ENCODE measurements around the gene STAT5A.

The STAT5A gene

DNA sequence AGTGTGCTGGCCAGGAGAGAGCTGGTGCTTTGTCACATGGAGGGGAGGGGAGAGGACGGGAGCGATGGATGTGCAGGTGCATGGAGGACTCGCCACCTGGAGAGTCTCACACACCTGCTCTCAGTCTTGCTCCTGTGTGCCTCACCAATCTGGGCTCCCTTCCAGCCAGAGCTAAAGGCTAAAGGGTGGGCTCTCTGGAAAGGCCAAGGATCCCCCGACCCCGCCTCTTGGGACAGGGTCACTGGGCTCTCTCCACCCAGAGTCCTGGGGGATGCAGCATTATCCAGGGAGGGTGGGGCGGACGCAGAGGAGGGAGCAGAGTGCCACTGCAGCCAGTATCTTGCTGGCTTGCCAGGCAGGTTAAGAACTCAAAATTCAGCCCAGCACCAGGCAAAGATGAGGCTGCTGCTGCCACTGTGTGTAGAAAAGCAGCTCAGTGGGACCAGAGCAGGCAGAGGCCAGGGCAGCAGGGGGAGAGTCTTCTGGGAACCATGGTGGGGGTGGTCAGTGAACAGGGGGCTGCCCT lies 6.7 kb upstream of the STAT5A start:
- no peak for DNase-seq (ENCODE audit: low read depth)
- TF ChIP-seq, protein P1, sequence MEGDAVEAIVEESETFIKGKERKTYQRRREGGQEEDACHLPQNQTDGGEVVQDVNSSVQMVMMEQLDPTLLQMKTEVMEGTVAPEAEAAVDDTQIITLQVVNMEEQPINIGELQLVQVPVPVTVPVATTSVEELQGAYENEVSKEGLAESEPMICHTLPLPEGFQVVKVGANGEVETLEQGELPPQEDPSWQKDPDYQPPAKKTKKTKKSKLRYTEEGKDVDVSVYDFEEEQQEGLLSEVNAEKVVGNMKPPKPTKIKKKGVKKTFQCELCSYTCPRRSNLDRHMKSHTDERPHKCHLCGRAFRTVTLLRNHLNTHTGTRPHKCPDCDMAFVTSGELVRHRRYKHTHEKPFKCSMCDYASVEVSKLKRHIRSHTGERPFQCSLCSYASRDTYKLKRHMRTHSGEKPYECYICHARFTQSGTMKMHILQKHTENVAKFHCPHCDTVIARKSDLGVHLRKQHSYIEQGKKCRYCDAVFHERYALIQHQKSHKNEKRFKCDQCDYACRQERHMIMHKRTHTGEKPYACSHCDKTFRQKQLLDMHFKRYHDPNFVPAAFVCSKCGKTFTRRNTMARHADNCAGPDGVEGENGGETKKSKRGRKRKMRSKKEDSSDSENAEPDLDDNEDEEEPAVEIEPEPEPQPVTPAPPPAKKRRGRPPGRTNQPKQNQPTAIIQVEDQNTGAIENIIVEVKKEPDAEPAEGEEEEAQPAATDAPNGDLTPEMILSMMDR (IDR thresholded peaks at IDR 0.05; ENCODE audit: insufficient read depth, low read depth, low read length, missing control alignments) = no peak
- no peak overlapping the region for H3K4me3 ChIP-seq (ENCODE audit: low read depth, low read length)

DNA sequence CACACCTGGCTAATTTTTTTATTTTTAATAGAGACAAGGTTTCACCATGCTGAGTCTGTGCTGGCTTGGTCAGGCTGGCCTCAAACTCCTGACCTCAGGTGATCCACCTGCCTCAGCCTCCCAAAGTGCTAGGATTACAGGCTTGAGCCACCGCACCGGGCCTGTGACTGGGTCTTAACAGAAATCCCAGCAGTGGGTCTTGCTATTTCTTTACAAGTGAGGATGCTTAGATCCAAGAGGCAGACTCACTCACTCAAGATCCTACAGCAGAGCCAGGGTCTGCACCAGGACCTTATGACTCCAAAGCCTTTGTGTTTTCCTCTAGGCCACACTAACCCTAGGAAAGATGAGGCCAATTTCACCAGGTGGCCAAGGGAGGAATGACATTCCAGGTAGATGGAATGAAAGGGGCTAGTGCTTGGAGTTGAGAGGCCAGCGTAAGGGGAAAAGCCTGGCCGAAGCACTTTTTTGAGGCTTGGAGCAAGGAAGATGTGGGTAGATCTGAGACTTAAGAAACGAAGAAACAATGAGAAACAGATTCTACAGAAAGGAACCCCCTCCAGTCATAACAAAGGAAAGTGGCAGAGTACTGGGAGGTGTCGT lies 5.7 kb upstream of the STAT5A start:
- TF ChIP-seq, protein P1 (IDR thresholded peaks at IDR 0.05; ENCODE audit: insufficient read depth, low read depth, low read length, missing control alignments) = no peak
- no peak overlapping the region for H3K4me3 ChIP-seq (ENCODE audit: low read depth, low read length)
- DNase-seq (ENCODE audit: low read depth) = no peak

DNA sequence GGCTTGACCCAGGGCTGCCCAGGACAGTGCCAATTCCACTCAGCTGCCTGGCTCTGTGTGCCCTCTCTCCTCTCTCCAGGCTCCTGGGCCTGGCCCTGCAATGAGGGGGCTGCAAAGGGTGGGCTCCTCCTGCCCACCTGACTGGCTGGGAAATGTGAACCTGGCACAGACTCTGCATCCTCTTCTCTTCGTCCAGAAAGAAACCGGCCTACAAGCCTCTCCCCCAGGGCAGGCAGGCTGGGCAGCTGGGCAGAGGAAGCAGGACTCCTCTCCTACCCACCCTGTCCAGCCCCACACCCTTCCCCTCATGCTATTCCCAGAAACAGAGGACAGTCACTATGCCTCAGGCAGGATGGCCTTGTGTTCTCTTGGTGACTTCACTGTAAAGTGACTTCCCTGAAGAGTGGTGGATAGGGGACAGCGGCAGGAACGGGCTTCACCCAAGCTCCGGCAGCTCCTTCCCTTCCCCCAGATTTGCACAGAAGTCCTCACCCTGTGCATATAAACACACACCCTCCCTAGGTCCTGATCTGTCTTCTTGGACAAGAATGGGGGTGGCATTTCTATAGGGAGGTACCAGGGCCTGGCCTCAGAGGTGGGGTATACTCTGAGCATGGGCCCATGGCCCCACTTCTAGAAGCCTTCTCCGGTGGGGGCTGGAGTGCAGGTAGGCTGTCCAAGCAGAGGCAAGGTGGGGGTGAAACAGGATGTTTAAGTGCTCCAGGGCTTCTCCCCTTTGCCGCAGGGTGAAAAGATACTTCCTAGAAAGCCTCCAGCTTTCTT lies 4.9 kb upstream of the STAT5A start:
- H3K4me3 ChIP-seq (ENCODE audit: low read depth, low read length) = no peak overlapping the region
- DNase-seq (ENCODE audit: low read depth) = no peak
- TF ChIP-seq, protein P1 (IDR thresholded peaks at IDR 0.05; ENCODE audit: insufficient read depth, low read depth, low read length, missing control alignments) = no peak

DNA sequence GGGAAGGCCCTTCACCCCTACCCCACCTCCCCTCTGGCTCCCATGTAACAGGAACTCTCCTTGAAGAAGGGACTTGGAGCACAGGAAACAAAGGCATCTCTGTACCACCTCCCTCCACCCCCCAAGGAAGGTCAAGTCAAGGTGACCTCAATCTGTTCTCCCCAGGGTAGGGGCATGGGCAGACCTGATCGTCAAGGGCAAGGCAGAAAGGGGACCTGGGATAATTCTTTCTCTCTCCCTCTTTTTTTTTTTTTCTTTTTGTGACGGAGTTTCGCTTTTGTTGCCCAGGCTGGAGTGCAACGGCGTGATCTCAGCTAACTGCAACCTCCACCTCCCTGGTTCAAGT lies 4.3 kb upstream of the STAT5A start:
- TF ChIP-seq, protein P1 (IDR thresholded peaks at IDR 0.05; ENCODE audit: insufficient read depth, low read depth, low read length, missing control alignments) = no peak
- no peak for DNase-seq (ENCODE audit: low read depth)
- no peak overlapping the region for H3K4me3 ChIP-seq (ENCODE audit: low read depth, low read length)

DNA sequence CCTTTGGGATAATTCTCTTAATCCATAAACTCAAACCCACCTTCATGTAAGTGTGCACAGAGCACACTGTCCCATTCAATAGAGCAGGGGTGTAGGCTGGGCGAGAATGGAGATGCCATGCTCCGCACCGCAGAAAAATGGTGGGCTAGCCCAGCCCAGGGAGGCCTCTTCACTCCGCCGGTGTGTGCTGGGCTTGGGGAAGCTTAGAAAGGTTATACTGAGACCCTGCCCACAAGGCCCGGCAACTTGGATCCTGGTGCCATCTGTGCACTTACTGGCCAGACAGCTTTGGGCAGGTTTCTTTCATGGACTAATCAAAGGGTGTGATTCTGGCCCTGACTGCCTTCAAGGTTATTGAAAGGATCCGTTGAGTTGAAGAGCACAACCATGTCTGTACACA lies 3.7 kb upstream of the STAT5A start:
- DNase-seq (ENCODE audit: low read depth) = no peak
- TF ChIP-seq, protein P1 (IDR thresholded peaks at IDR 0.05; ENCODE audit: insufficient read depth, low read depth, low read length, missing control alignments) = no peak
- H3K4me3 ChIP-seq (ENCODE audit: low read depth, low read length) = no peak overlapping the region

DNA sequence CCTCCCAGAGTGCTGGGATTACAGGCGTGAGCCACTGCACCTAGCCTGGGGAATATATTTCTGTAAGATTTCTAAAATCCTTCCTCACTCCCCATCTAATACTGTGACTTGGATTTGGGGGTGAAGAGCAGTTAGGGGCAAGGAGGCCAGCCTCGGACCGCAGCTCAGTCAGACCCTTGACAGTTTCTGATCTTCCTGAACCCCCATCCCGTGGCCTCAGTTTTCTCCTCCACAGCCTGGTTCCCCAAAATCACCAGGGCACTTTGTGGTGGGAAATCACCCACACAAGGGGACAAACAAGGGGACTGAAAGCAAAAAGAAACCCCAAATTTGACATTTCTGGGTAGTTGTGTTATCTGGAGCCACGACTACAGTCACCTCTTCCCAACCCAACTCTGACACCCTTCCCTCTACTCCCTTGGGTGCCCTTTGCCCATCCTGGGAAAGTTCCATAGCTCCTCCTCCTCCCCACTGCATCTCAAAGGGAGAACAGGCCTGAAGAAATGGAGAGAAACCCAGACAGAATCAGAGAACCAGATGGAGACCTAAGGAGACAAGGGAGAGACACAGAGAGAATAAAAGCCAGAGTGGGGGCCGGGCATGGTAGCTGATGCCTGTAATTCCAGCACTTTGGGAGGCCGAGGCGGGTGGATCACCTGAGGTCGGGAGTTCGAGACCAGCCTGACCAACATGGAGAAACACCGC lies 2.8 kb upstream of the STAT5A start:
- DNase-seq (ENCODE audit: low read depth) = no peak
- TF ChIP-seq, protein P1 (IDR thresholded peaks at IDR 0.05; ENCODE audit: insufficient read depth, low read depth, low read length, missing control alignments) = no peak
- no peak overlapping the region for H3K4me3 ChIP-seq (ENCODE audit: low read depth, low read length)

Measured in GM12865 (cell line).